ENCODE results near the gene FBXW12.

DNA sequence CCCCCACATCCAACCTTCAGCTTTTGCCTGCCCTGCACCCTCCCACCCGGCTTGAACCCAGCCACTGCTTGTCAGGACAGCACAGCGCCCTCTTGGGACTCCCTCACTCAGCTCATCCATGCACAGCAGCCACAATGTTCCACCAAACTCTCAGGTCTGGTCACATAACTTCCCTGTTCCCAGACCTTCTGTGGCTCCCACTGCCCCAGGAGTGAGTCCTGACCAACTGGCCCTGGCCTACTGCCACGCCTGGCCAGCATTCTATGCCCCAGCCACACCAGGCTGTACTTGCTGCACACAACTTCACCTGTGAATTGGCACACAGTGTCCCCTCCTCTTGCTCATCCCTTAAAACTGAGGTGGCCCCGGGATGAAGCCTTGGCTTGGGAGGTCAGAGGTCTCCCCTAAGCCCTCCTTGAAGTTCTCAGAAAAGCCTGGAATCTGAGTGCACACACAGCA, 36.8 kb downstream of the FBXW12 start:
- TF ChIP-seq, protein P1, sequence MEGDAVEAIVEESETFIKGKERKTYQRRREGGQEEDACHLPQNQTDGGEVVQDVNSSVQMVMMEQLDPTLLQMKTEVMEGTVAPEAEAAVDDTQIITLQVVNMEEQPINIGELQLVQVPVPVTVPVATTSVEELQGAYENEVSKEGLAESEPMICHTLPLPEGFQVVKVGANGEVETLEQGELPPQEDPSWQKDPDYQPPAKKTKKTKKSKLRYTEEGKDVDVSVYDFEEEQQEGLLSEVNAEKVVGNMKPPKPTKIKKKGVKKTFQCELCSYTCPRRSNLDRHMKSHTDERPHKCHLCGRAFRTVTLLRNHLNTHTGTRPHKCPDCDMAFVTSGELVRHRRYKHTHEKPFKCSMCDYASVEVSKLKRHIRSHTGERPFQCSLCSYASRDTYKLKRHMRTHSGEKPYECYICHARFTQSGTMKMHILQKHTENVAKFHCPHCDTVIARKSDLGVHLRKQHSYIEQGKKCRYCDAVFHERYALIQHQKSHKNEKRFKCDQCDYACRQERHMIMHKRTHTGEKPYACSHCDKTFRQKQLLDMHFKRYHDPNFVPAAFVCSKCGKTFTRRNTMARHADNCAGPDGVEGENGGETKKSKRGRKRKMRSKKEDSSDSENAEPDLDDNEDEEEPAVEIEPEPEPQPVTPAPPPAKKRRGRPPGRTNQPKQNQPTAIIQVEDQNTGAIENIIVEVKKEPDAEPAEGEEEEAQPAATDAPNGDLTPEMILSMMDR (IDR thresholded peaks at IDR 0.05): no peak
- no peak for TF ChIP-seq POLR2A (IDR thresholded peaks at IDR 0.05)
